CD4-positive, alpha-beta T cell (primary cell): ENCODE data around the gene RC3H2. TPM values are rescaled to one million over a fixed set of nuclear protein-coding genes. Genes with fewer than 3 reads are reported as not detected.
A peak's percentile ranks its signal among the peaks of the same experiment; 100 is the strongest.

Source experiments
- ATAC-seq: fragments of 200-7000 bp; cut with Tn5 transposase; one replicate; pipeline ENCODE4 v1.10.0; 2022; ENCODE audit warnings: mild to moderate bottlenecking; ENCODE audit not compliant: poor library complexity
- CTCF ChIA-PET: fragments of 350-600 bp; sonication (Branson Sonifier 250); formaldehyde crosslinking; loops from one replicate; lab custom pipeline; 2021; ENCODE audit warnings: antibody characterized with exemption, inconsistent platforms; lab: Charles Lee
- POLR2A ChIA-PET: fragments of 350-600 bp; sonication (Branson Sonifier 250); formaldehyde crosslinking; loops from one replicate; lab custom pipeline; 2021; ENCODE audit warnings: antibody characterized with exemption, inconsistent platforms; lab: Charles Lee
- DNase-seq, 14 experiments: peaks; one replicate each; pipeline ENCODE4 v3.0.0-alpha.2; 2013 to 2020; ENCODE audit warnings: mixed read lengths in 2 of 14
- H3K27ac ChIP-seq, 2 donors: one replicate each; pipeline versions ENCODE4 v1.5.1 to v1.7.0; 2013; ENCODE audit warnings: low read length in 2 of 2, low read depth in 1 of 2, mild to moderate bottlenecking in 1 of 2
- H3K27me3 ChIP-seq, 2 experiments: 1 replicate in 1 of 2; 2 replicates in 1 of 2; pipeline versions ENCODE4 v1.6.1 to v1.7.0; 2013; ENCODE audit warnings: low read length in 2 of 2, control low read depth in 1 of 2, mild to moderate bottlenecking in 1 of 2, moderate library complexity in 1 of 2; ENCODE audit not compliant: insufficient read depth in 2 of 2, control insufficient read depth in 1 of 2
- H3K36me3 ChIP-seq: one replicate; pipeline ENCODE4 v1.6.1; 2013; ENCODE audit warnings: low read length, control low read depth; ENCODE audit not compliant: insufficient read depth
- H3K4me1 ChIP-seq: one replicate; pipeline ENCODE4 v1.6.1; 2013; ENCODE audit warnings: low read length, control low read depth; ENCODE audit not compliant: insufficient read depth
- H3K4me3 ChIP-seq: one replicate; pipeline ENCODE4 v1.5.1; 2013; ENCODE audit warnings: mild to moderate bottlenecking, low read length, moderate library complexity
- H3K9me3 ChIP-seq, 2 experiments: 1 replicate in 1 of 2; 2 replicates in 1 of 2; pipeline versions ENCODE4 v1.6.1 to v1.7.0; 2013; ENCODE audit warnings: low read length in 2 of 2, mild to moderate bottlenecking in 2 of 2, control low read depth in 1 of 2, moderate library complexity in 1 of 2; ENCODE audit not compliant: control insufficient read depth in 1 of 2, insufficient read depth in 1 of 2
- H3K27ac Mint-ChIP-seq: one replicate; pipeline ENCODE4 v1.8.0; 2020; ENCODE audit warnings: mixed read lengths
- H3K27me3 Mint-ChIP-seq: one replicate; pipeline ENCODE4 v1.8.0; 2021; ENCODE audit warnings: mixed read lengths
- H3K36me3 Mint-ChIP-seq: one replicate; pipeline ENCODE4 v1.8.0; 2021; ENCODE audit warnings: low read depth, mixed read lengths
- H3K4me1 Mint-ChIP-seq: one replicate; pipeline ENCODE4 v1.8.0; 2021; ENCODE audit warnings: low read depth, mixed read lengths
- H3K4me3 Mint-ChIP-seq: one replicate; pipeline ENCODE4 v1.8.0; 2020; ENCODE audit warnings: mild to moderate bottlenecking, mixed read lengths
- H3K9me3 Mint-ChIP-seq: one replicate; pipeline ENCODE4 v1.8.0; 2020; ENCODE audit warnings: mixed read lengths
- intact Hi-C, 2 experiments: fragments of 100-400 bp; cut with DNase I in 1 of 2; cut with micrococcal nuclease in 1 of 2; formaldehyde crosslinking; loops; one replicate each; pipeline versions ENCODE4 v1.15.1 to v1.9.0; 2023 to 2025; cut with DNase I, micrococcal nuclease
- total RNA-seq, 174 experiments: library from RNA in 2 of 174; stranded (reverse) in 2 of 174; gene quantifications; one replicate each; pipeline ENCODE4 v1.2.3 and lab custom pipeline; 2021 to 2026
- TF ChIP-seq, protein P1 (sequence below): fragments of 200-600 bp; IDR thresholded peaks from one replicate; pipeline ENCODE4 v1.8.0; 2022; ENCODE audit warnings: antibody characterized with exemption, mild to moderate bottlenecking

RC3H2 gene
- total RNA-seq, 2 experiments from 2014 or later = 85.2 to 86.8 TPM

- Mint-ChIP-seq H3K4me1 (peaks cover 53% of the 10 kb centered on the region), H3K36me3 (peaks cover 50% of the 10 kb centered on the region), H3K4me3 (peak overlapping the region; percentile 100), H3K9me3 (no peaks in the 10 kb centered on the region), H3K27me3 (no peaks in the 10 kb centered on the region), H3K27ac (peak overlapping the region; percentile 95)
- CTCF ChIA-PET = interaction anchor here (1.0 to 1.1 kb wide), 4 partner anchors 9 to 398 kb away, joined by 3 read pairs; no protein-coding TSS in a partner anchor
- Histone ChIP-seq H3K27ac (peak overlapping the region; percentile 84 to 98), H3K9me3 (no peaks in the 10 kb centered on the region), H3K4me1 (peaks cover 30% of the 10 kb centered on the region), H3K4me3 (peak overlapping the region; percentile 99), H3K36me3 (peaks cover 11% of the 10 kb centered on the region), H3K27me3 (no peaks in the 10 kb centered on the region)
- TF ChIP-seq, protein P1, sequence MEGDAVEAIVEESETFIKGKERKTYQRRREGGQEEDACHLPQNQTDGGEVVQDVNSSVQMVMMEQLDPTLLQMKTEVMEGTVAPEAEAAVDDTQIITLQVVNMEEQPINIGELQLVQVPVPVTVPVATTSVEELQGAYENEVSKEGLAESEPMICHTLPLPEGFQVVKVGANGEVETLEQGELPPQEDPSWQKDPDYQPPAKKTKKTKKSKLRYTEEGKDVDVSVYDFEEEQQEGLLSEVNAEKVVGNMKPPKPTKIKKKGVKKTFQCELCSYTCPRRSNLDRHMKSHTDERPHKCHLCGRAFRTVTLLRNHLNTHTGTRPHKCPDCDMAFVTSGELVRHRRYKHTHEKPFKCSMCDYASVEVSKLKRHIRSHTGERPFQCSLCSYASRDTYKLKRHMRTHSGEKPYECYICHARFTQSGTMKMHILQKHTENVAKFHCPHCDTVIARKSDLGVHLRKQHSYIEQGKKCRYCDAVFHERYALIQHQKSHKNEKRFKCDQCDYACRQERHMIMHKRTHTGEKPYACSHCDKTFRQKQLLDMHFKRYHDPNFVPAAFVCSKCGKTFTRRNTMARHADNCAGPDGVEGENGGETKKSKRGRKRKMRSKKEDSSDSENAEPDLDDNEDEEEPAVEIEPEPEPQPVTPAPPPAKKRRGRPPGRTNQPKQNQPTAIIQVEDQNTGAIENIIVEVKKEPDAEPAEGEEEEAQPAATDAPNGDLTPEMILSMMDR = no peak
- ATAC-seq (peak; percentile 5), DNase-seq (no peak)
- intact Hi-C loops = loop anchor here (1.0 to 10.0 kb wide), 8 partner anchors 19 to 730 kb away; partner anchors contain the start of genes RC3H2 (in 2 of the 2), MRRF (in 1 of the 2), RABGAP1 (in 1 of the 2) and RBM18 (in 1 of the 2)
- POLR2A ChIA-PET = interaction anchor here (1.0 to 2.8 kb wide), 12 partner anchors 10 to 113 kb away, joined by 3 to 28 read pairs (median 4); partner anchors contain the start of genes RABGAP1, RC3H2, ZBTB26 and ZBTB6
Observed at GRCh38 chr9:122827761-122828093, 77.4 kb downstream of the RC3H2 start.

GRCh38 chr9:122822938-122823337 lies 82.2 kb downstream of the RC3H2 start:
- H3K27me3 Mint-ChIP-seq = no peaks in the 10 kb centered on the region
- peaks cover 75% of the 10 kb centered on the region for H3K4me1 Mint-ChIP-seq
- no peaks in the 10 kb centered on the region for H3K9me3 ChIP-seq
- H3K4me3 ChIP-seq = no peak overlapping the region
- H3K9me3 Mint-ChIP-seq = no peaks in the 10 kb centered on the region
- no peak overlapping the region for H3K4me3 Mint-ChIP-seq
- TF ChIP-seq, protein P1 = no peak
- peaks cover 76% of the 10 kb centered on the region for H3K36me3 Mint-ChIP-seq
- peaks cover 35% of the 10 kb centered on the region for H3K4me1 ChIP-seq
- H3K27ac Mint-ChIP-seq = peak overlapping the region; percentile 76
- peaks cover 28% of the 10 kb centered on the region for H3K36me3 ChIP-seq
- ATAC-seq (no peak), DNase-seq (no peak)
- intact Hi-C loops = loop anchor here (5.0 to 10.0 kb wide), 2 partner anchors 556 to 558 kb away; partner anchors contain the start of genes MRRF (in 1 of the 2) and RBM18 (in 1 of the 2)
- no peaks in the 10 kb centered on the region for H3K27me3 ChIP-seq
- H3K27ac ChIP-seq = no peak overlapping the region
- ChIA-PET CTCF (no interaction called here), POLR2A (no interaction called here)

GRCh38 chr9:122822056-122822455 lies 83.1 kb downstream of the RC3H2 start:
- peaks cover 74% of the 10 kb centered on the region for H3K36me3 Mint-ChIP-seq
- no peak overlapping the region for H3K27ac ChIP-seq
- H3K4me3 Mint-ChIP-seq = no peak overlapping the region
- DNase-seq (no peak), ATAC-seq (no peak)
- no peak overlapping the region for H3K4me3 ChIP-seq
- H3K27me3 Mint-ChIP-seq = no peaks in the 10 kb centered on the region
- H3K9me3 Mint-ChIP-seq = no peaks in the 10 kb centered on the region
- H3K4me1 ChIP-seq = peaks cover 26% of the 10 kb centered on the region
- ChIA-PET POLR2A (no interaction called here), CTCF (no interaction called here)
- no peaks in the 10 kb centered on the region for H3K9me3 ChIP-seq
- H3K27me3 ChIP-seq = no peaks in the 10 kb centered on the region
- H3K27ac Mint-ChIP-seq = peak overlapping the region; percentile 55
- intact Hi-C loops = loop anchor here (5.0 to 10.0 kb wide), 2 partner anchors 555 to 557 kb away; partner anchors contain the start of genes MRRF (in 1 of the 2) and RBM18 (in 1 of the 2)
- TF ChIP-seq, protein P1 = no peak
- peaks cover 73% of the 10 kb centered on the region for H3K4me1 Mint-ChIP-seq
- H3K36me3 ChIP-seq = peaks cover 33% of the 10 kb centered on the region
